Cardiac septum (tissue), 1 donor: ENCODE results near the gene MAN1A2. TPM values are rescaled to one million over a fixed set of nuclear protein-coding genes. Genes with fewer than 3 reads are reported as not detected.
"Not testable (repeated sequence)": the region's sequence is repeated elsewhere in the genome, so short reads cannot be mapped to it uniquely, and the experiment has no call there.

Experiments used
- DNase-seq: peaks from one replicate; pipeline ENCODE4 v3.0.0-alpha.2; 2020; ENCODE audit warnings: low spot score
- intact Hi-C: fragments of 100-400 bp; cut with DNase I; formaldehyde crosslinking; loops from one replicate; pipeline ENCODE4 v1.14.0; 2022
- total RNA-seq: library from RNA; stranded (reverse); fragmentation: NEBNext Ultra II Directional; extraction: Animal tissue kit (Norgen Biotek cat#: 25700); gene quantifications from one replicate; pipeline ENCODE4 v1.2.1, GENCODE V29; 2021
- donor health status: DM: no; HTN: no; CAD: no.

The MAN1A2 gene
- total RNA-seq, 1 donor from 2014 or later = 36.3 TPM

DNA sequence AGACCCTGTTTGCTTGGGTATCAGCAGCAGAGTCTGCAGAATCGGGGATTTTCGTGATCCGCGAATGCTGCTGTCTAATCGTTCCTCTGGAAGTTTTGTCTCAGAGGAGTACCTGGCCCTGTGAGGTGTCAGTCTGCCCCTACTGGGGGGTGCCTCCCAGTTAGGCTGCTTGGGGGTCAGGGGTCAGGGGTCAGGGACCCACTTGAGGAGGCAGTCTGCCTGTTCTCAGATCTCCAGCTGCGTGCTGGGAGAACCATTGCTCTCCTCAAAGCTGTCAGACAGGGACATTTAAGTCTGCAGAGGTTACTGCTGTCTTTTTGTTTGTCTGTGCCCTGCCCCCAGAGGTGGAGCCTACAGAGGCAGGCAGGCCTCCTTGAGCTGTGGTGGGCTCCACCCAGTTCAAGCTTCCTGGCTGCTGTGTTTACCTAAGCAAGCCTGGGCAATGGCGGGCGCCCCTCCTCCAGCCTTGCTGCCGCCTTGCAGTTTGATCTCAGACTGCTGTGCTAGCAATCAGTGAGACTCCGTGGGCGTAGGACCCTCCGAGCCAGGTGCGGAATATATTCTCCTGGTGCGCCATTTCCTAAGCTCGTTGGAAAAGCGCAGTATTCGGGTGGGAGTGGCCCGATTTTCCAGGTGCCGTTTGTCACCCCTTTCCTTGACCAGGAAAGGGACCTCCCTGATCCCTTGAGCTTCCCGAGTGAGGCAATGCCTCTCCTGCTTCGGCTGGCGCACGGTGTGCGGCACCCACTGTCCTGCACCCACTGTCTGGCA lies 9.2 kb upstream of the MAN1A2 start:
- DNase-seq, intact Hi-C loops: not testable (repeated sequence)

DNA sequence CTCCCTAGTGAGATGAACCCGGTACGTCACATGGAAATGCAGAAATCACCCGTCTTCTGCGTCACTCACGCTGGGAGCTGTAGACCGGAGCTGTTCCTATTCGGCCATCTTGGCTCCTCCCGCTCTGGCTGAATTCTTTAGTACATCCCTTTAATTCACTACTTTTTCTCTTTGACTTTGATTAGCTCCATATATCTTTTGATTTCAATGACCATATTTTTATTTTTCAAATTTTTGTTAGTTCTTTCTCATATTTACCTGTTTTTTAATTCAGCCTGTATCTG lies 8.7 kb upstream of the MAN1A2 start:
- intact Hi-C loops, DNase-seq: not testable (repeated sequence)

DNA sequence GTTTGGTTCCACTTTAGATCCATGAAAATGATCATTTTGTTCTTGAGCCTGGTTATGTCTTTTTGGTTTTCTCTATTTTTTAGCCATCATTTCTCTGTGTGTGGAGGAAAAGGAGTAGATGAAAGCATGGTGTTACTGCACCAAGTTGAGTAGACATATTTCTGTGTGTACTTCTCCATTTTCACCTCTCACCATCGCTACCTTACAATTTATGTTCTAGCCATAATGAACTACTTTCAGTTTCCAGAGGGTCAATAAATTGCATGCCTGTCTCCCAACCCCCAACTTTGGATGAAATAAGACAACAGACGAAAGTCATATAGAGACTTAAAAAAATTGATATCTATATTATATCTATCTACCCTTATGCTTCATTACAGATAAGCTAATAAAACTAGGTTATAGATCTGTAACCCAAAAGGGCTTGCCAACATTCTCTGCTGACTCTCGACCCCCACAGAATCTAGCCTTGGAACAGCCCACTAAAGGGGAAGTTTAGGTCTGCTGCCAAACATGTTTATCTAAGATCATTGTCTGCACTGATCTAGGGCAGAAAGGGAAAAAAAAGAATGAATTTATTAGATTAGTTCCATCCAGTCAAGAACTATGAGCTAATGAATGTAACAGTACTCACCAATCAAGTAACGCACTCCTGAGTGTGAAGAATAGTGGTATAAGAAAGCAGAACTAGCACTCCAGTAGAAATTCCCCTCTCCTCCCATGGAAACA lies 7.5 kb upstream of the MAN1A2 start:
- intact Hi-C loops = loop anchor here (10.0 kb wide), 2 partner anchors 235 to 245 kb away; partner anchors contain the start of genes TENT5C and TRIM45
- DNase-seq = no peak

DNA sequence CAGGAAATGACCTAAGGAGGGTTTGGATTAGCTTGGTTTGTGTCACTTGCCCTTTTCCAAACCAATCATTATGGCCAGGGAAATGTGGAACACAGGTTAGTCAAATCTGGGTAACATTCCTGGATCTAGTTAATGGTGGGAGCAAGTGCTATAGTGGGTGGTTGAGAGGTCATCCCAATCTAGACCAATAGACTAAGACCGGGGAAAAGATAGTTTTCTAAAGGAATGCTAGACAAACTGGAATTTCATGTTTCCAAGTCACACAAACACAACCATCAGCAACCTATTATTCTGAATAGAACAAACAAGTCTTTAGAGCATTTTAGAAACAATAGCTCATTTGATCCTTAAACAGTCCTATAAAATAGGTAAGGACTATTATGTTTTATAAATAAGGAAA lies 4.3 kb upstream of the MAN1A2 start:
- intact Hi-C loops = loop anchor here (10.0 kb wide), 2 partner anchors 238 to 242 kb away; partner anchors contain the start of genes TENT5C and TRIM45
- DNase-seq = no peak

DNA sequence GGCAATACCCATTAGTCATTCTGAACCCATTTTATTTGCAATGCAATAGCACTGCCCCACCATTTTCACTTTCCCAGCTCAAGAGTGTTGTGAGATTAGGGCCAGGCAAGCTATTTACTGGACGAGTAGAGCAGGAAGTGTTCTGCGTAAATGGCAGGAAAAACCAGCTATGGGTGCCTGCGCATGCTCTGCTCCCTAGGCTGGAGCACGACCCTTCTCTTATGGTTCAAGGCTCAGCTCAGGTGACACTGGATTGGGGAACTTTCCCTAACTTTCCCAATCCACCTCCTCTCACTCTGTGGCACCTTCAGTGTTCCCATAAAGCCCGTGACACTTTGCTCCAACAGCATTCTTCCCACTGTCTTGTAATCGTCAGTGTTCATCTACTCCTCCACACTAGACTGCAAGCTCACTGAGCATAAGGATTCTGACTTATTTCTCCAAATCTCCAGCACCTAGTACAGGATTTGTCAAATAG lies 3.6 kb upstream of the MAN1A2 start:
- DNase-seq = no peak
- intact Hi-C loops = loop anchor here (10.0 kb wide), 2 partner anchors 239 to 241 kb away; partner anchors contain the start of genes TENT5C and TRIM45

DNA sequence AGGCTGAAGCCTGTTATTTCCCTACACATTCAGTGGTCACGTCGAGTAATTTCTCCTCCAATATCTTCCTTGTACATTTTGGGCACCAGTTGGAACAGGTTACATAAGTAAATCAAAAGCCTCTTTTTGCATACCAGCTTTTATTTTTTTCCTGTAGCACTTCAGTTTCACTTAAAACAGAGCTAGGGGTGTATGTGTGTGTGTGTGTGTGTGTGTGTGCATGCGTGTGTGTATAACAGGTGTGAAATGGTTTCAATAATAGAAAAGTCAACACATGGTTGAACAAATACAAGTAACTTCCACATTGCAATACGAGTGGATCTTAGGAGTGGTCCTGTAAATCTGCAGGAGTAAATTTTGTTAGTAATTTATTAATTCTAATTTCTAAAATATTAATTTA lies 3.0 kb upstream of the MAN1A2 start:
- DNase-seq = no peak
- intact Hi-C loops = loop anchor here (10.0 kb wide), 2 partner anchors 239 to 241 kb away; partner anchors contain the start of genes TENT5C and TRIM45

DNA sequence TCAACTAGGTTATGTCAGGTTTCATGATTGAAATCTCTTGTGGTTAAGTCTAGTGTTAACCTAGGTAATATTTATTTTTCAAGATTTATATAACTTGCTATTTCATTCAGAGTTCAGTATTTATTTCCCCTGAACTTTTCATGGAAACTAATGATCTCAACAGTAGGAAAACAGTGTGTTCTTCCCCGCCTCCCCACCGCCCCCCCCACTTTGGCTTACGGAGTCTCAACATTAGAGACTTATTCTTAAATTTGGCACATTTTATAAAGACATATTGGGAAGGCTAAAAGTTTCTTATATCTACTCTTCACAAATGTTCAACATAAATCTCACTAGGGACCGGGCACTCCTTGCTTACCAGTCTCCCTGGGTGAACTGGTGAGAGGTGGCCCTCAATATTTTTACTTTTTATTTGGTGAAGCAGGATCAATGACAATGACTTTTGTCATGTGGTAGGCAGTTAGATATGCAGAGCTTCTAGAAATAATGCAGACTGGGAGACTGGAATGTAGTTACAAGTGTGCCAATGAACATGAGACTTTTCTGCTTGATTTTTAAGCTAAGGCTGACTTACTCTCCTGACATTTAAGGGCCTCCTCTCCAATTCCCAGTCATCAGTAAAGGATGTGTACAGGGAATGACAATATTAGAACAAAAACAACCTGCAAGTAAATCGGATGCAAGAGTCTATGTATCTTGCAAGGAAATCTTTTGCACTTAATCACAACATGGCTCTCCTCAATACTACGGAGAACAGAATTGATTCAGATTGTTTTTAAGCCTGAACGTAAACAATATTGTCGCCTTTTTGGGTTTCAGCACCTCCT lies 1.7 kb upstream of the MAN1A2 start:
- intact Hi-C loops = loop anchor here (10.0 kb wide), 2 partner anchors 239 to 241 kb away; partner anchors contain the start of genes TENT5C and TRIM45
- DNase-seq = no peak

DNA sequence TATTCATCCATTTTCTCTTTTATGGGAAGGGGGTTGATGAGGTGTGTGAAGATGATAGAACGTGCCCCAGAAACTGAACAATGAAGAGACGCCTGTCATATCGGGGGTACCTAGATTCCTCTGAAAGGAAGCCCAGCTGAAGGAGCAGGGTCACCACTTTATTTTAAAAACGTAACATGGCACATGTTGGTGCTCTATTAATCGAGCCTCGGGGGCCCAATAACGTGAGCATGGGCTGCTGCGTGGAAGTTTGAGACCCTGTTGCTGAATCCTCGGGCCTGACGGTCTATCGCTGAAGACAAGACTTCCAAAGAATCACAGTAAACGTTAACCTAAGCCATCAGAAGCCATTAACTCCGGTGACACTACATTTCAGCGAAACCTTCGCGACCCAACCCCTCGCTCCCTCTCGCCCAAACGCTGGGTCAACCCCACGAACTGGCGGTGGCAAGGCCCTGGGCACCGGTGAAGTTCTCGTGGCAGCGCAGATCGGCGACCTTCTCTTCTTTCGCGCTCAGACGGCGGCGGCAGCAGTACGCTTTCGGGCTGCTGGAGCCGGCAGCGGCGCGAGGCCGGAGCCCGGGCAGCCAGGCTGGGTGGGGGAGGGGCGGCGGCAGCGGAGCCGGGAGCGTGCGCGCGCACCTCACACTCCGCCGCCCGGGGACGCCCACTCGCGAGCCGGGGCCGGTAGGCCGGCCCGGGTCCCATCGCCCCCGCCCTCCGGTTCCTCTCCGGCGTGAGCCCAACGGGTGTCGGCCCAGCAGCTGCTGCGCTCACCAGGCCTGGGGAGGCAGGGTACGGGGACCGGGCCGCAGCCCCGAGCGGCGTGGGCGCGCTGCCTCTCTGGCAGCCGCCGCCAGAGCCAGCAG lies 838 bp upstream of the MAN1A2 start:
- DNase-seq = peak; percentile 91
- intact Hi-C loops = loop anchor here (10.0 kb wide), 2 partner anchors 238 to 242 kb away; partner anchors contain the start of genes TENT5C and TRIM45

DNA sequence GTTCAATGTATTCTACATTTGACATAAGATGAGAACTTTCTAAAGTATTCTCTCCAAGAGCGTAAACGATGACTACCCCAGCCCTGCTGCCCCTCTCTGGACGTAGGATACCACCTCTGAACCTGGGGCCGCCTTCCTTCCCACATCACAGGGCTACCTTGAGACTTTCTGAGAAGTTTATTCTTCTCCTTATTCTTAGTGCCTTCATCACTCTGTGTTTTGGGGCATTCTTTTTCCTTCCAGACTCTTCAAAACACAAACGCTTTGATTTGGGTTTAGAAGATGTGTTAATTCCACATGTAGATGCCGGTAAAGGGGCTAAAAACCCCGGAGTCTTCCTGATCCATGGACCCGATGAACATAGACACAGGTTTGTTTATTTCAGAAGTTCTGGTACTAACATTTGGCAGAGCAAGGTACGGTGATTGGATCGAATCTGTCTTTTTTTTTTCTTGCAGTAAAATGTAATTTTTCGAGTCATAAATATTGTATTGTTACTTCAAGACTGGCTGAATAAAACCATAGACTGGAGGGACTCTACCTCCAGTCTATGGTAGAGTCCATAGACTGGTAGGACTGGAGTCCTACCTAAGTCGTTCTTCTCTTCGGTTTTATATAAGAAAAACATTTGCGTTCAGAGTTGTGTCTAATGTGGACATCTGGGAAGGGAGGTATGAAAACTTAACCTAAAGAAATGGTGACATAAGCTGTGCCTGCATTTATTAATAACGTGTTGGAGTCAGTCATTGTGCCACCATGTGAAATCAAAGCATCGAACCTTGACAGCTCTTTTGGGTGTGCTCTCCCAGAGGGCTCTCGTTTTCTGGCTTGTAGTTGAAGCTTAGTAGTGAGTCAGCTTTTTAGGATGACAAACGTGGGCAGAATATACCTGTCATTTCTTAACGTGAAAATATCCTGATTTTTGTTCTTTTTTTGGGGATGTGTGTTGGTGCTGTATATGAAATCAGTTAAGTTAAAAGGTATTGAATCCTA lies 1.2 kb downstream of the MAN1A2 start:
- intact Hi-C loops = loop anchor here (10.0 kb wide), 2 partner anchors 236 to 244 kb away; partner anchors contain the start of genes TENT5C and TRIM45

DNA sequence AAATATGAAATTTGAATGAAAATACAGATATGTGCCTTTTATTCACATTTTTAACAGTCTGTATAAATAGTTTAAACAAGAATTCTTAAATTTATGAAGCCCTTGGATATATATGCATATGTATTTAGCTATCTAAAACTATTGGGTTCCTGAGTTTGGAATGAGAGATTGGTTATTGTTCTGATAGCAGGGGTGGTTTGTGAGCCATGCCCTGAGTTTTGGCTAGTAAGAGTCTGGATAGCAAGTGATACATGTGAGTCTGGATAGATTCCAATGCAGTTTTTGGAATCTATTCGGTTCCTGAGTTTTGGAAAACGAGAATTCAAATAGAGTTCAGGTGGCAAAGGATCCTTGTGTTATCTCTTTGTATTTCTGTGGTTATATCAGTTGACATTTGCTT lies 2.8 kb downstream of the MAN1A2 start:
- intact Hi-C loops = no loop called here
- no peak for DNase-seq

More for the DNA sequence above, 1.2 kb downstream of the MAN1A2 start:
- DNase-seq = no peak

DNA sequence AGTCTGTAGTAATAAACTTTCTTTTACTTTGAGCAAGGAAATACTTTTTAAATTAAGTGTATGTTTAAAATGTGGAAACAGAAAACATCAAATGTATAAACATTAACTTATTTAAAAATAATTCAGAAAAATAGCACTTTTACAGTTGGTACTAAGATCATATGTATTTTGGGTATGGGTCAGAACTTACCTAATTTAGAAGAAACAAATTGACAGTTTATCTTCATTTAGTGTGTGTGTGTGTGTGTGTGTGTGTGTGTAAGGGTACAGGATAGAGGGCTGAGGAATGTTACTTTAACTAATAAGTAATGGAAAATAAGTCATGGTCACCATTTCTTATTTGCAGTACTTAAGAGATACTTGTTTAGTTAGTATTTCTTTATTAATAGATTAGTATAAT lies 3.3 kb downstream of the MAN1A2 start:
- intact Hi-C loops = no loop called here
- no peak for DNase-seq

DNA sequence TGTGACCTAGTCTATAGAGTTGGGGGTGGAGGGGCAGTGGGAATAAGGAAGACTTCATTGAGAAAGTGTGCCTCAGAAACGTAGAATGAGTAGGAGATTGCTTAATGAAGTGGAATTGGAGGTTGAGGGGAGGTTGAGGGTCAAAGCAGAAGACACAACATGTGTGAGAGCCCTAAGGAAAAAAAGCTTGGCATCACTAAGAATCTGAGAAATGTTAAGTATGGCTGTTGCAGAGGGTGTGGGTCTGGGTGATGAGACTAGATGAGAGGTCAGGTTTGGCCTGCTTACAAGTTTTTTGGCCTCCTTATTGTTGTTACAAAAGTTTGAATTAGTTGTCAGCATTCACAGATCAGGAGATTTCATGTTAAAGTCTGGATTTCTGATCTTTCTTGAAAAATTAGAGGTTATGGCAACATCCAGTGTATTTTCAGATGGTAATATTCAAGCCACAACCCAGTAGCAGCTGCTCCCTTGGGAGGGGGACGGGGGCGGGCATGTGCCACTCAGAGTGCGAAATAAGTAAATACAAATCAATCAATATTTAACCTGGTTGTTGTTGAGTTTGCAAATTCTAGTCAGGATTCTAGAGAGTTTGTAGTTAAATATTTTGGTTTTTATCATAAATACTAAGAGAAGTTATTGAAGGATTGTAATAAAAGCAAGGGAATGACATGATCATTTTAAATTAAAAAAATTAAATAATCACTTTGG lies 4.3 kb downstream of the MAN1A2 start:
- intact Hi-C loops = no loop called here
- DNase-seq = no peak

DNA sequence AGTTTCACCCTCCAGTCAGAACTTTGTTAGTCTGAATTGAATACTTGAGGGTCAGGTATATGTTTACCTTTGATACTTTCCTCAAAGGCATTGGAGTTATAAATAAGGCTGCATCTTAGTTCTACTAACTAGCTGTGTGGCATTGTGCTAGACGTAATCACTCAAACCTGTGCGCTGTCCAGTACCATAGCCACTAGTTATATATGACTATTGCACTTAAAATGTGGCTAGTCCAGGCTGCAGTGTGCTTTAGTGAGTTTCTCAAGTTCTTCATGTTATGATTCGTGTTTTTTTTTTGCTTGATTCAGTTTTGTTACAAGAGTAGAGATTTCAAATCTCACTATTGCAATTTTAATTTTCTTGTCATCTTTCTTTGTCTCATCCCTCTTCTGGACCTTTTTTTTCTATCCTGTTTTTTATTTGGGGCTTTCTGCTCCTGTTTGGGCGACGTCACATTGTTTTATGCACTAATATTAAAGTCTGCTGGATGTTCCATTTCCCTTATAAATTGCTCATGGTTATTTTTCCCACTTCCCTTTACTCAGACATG lies 5.7 kb downstream of the MAN1A2 start:
- no peak for DNase-seq
- intact Hi-C loops = no loop called here

DNA sequence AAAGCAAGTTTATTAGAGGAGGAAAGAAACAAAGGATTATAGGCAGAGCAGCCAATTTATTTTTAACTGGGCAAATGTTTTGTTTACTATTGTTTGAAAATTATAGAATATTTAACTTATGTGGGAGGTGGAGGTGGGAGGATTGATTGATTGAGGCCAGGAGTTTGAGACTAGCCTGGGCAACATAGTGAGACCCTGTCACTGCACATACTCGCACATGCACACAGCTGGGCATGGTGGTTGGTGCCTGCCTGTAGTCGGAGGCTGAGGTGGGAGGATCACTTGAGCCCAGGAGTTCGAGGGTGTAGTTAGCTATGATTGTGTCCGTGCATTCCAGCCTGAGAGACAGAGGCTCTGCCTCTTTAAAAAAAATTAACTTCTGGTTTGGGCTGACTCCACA lies 6.7 kb downstream of the MAN1A2 start:
- DNase-seq = no peak
- intact Hi-C loops = no loop called here

DNA sequence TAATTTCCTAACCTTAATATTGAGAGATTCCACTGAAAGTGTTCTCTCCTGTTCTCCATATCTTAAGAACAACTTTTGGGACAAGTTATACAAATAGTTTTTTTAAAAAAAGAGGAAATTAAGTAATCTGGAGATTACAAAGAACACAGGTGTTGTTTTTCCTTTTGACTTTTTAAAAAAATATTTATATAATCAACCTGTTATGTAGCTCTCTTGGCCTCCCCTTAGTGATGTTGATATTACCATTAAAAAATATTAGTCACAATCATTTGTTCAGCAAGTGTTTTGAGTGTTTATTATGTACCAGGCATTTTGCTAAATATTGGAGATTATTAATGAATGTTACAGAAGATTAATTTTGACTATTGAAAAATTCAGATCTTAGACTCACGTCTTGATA lies 8.1 kb downstream of the MAN1A2 start:
- intact Hi-C loops = no loop called here

DNA sequence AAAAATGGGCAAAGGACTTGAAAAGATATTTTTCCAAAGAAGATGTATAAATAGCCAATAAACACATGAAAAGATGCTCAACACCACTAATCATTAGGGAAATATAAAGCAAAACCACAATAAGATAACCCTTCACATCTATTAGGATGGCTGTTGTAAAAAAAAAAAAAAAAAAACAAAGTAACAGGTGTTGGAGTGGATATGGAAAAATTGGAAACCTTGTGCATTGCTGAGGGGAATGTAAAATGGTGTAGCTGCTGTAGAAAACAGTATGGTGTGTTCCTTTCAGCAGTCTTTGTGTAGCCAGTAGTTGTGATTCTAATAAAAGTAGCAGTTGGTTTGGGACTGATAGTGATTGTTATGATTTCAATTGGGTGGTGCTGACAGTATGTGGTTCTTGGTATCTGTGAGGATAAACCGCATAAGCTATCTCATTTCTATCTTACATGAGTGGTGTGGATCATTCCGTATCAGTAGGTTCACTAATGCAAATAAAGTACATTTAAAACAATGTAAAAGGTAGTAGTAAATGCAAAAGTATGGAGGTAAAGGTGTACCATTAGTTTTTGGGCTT lies 19.9 kb downstream of the MAN1A2 start:
- no peak for DNase-seq
- intact Hi-C loops = no loop called here

More for the DNA sequence above, 8.1 kb downstream of the MAN1A2 start:
- no peak for DNase-seq
